ENCODE measurements around the gene SLC35B4.
"Not testable (repeated sequence)": the region's sequence is repeated elsewhere in the genome, so short reads cannot be mapped to it uniquely, and the experiment has no call there.

SLC35B4 gene

DNA sequence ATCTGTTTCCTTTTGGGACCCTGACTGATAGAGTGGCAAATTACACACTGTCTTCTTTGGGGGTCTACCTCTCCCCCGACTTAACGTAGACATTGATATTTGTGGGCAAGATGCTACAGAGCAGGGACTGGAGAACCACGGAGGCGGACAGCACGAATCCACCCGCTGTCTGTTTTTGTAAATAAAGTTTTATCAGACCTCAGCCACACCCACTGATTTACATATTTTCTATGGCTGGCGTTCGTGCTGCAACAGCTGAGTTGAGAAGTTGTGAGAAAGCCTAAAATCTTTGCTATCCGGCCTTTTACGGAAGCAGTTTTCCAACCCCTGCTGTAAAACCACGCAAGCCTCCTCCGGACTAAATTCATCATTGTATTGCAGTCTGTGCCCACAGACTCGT, 17.2 kb upstream of the SLC35B4 start:
- DNase-seq, result no peak

DNA sequence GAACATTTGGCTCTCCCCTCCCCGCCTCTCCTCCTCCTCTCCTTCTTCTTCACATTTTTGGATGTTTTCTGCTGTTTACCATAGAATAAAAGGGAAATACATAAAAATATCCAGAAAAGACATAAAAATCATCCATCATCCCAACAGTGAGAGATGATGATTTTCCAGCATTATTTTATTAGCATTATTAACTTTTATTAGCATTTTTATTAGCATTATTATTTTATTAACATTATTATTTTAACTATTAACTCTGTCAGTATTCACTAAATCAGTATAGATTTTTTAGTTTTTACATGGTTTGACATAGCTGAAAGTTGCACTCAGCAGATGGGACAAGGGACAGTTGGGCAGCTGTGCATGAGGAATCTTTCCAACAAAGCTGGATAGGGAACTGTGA, 16.2 kb upstream of the SLC35B4 start:
- DNase-seq, result no peak

- DNase-seq, result no peak
Observed at GRCh38 chr7:134331393-134331792, 14.7 kb upstream of the SLC35B4 start.

- no peak for DNase-seq
Observed at GRCh38 chr7:134330974-134331373, 14.2 kb upstream of the SLC35B4 start.

GRCh38 chr7:134329614-134330346, 13.1 kb upstream of the SLC35B4 start:
- no peak for DNase-seq

DNA sequence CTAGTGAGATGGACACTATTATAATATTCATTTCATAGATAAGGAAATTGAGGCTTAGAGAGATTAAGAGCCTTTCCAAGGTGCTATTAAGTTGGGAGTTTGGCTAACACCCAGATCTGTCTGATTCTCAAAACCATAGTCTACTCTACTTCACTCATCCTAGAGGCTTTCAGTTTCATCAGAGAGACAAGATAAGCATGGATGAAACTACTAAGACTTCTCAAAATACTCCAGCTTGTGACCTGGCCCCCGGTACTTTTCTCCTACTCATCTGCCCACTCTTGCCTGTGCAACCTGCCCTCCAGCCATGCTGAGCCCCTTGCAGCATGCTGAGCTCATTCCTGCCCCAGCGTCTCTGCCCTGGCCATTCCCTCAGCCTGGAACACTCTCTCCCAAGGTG, 12.2 kb upstream of the SLC35B4 start:
- no peak for DNase-seq

GRCh38 chr7:134327896-134328295, 11.2 kb upstream of the SLC35B4 start:
- no peak for DNase-seq

DNA sequence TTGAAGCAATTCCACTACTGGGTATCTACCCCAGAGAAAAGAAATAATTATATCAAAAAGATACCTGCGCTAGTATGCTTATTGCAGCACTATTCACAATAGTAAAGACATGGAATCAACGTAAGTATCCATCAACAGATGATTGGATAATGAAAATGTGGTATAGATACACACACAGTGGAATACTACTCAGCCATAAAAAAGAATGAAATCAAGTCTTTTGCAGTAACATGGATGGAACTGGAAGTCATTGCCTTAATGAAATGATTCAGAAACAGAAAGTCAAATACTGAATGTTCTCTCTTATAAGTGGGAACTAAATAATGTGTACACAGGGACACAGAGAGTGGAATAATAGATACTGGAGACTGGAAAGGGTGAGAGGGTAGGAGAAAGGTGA, 7.4 kb upstream of the SLC35B4 start:
- DNase-seq, result no peak

DNA sequence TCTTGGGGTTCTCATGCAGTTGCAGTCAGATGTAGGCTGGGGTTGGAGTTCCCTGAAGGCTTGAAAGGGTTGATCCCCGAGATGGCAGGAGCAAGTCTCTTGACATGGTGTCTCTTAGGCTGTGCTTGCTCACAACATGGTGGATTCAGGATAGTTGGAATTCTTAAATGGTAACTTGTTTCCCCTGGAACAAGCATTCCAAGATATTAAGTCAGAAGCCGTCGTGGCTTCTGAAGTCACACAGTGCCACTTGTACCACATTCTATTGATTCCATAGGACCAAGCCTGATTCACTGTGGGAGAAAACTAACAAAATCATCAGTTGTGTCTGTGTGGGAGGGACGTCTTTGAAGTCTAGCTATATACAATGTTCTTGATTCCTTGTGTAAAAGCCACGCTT, 3.5 kb upstream of the SLC35B4 start:
- DNase-seq, result no peak

GRCh38 chr7:134318443-134318842, 1.7 kb upstream of the SLC35B4 start:
- DNase-seq, result no peak

DNA sequence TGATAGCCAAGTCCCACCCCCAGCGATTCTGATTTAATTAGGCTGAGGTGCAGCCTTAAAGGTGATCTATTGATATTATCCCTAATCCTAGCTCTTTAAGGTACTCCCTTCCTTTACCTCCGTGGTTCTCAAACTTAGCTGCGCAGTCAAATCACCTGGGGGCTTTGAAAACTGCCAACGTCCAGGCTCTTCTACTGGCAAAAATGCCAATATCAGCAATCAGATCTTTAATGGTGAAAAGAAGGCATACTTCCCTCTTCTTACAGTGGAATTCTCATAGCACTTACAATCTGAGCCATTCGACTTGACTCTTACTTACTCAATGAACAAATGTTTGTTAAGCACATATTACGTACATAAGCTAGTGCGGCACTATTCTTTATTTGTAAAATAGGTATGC, 704 bp upstream of the SLC35B4 start:
- no peak for DNase-seq

GRCh38 chr7:134315679-134316538, 821 bp downstream of the SLC35B4 start:
- DNase-seq, result no peak

- DNase-seq, result no peak
Observed at GRCh38 chr7:134313543-134313942, 3.2 kb downstream of the SLC35B4 start.

GRCh38 chr7:134312717-134313116, 4.0 kb downstream of the SLC35B4 start:
- DNase-seq, result no peak

DNA sequence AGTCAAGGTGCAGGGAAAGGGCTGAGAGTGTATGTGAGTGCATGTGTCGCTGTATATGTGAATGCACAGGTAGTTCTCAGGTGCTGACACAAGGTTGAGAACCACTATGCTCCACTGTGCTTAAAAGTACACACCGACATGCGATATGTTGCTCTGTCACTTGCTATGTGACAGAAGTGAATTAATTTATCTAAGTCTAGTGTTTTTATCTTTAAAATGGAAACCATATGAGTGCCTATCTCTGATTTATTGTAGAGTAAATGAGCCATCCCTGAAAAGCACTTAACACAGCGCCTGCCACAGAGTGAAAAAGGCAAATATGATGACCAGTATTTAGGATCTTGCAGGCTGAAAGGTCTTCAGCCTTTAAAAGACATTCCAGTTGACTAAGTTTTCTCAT, 4.9 kb downstream of the SLC35B4 start:
- no peak for DNase-seq

- DNase-seq, result no peak
Observed at GRCh38 chr7:134308548-134308947, 8.2 kb downstream of the SLC35B4 start.

GRCh38 chr7:134307320-134307719, 9.4 kb downstream of the SLC35B4 start:
- DNase-seq, result no peak

- no peak for DNase-seq
Observed at GRCh38 chr7:134302120-134302519, 14.6 kb downstream of the SLC35B4 start.

DNA sequence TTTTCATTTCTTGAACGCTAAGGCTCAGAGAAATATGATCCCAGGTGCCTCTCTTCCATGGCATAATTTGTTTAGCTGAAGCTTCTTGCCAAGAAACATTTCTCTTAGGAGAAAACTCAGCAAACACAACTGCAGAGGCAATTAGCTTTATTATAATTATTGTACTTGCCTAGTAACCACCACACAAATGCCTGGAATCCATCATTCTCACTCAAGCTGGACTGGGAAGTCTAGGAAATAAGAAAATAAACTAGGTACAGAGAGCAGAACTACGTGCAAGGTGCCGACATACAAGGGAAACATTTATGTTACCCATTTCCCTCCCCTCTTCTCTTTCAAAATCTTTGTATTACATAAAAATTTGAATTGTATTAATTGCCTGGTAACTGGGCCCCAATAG, 15.1 kb downstream of the SLC35B4 start:
- DNase-seq, result no peak

GRCh38 chr7:134300988-134301387, 15.7 kb downstream of the SLC35B4 start:
- no peak for DNase-seq

DNA sequence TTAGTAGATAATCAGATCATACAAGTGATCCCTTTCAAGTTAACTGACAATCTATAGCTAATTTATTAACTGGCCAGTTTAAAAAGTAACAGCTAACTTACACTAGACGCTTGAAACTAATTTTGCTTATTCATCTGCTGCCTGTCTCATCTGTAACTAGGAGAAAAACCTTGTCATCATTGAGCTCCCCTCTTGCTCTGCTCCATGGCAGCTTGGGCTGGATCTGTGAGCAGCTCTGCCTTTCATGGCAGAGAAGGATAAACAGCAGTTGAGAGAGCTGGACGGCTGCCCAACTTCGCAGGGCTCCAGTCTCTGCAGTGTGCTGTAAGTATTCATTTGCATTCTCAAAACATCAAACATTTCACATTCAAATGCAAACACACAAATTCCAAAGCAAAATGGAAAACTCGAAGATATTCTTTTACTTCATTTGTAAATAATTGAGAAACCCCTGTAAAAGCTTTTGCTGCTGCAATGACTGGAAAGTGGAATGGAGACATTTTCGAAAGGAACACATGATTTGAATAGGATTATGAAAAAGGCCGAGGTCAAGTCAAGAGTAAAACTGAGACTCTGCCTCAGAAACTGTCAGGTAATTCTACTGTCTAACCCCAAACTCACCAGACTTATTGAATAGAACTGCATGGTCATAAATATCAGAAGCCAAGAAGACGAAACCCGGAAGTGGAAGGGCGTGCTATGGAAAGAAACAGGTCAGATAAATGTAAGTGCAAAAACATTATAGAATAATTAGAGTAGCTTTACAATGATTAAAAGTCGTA, 17.6 kb downstream of the SLC35B4 start:
- no peak for DNase-seq

DNA sequence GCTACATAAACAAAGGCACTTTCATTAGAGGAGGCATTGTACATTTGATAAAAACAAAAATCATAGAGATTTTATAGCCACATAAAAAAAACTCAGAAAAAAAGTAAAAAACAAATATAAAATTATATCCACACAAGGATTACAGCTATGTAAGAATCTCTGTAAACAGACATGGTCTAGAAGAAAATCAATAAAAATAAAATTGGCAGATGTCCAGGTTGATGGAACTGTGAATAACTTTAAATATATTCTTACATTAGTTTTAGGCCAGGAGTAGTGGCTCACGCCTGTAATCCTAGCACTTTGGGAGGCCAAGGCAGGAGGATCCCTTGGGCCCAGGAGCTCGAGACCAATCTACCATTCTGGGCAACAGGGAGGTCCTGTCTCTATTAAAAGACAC, 19.2 kb downstream of the SLC35B4 start:
- DNase-seq, result no peak

DNA sequence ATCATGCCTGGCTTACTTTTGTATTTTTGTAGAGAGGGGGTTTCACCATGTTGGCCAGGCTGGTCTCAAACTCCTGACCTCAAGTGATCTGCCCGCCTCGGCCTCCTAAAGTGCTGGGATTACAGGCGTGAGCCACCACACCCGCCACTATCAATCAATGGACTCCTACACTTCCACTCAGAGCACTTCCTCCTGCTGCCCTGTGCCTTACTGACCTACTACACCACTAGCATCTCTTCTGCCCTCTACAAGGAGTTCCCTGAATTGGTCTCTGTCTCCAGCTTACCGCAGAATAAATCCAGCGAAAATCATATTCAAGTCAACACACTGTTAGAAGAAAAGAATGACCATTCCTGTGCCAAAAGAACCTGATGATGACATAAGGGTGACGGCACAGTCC, 20.7 kb downstream of the SLC35B4 start:
- DNase-seq, result not testable (repeated sequence)

Data from right kidney (tissue), 1 donor.